ENCODE results near the gene ZNF791.
A peak's percentile ranks its signal among the peaks of the same experiment; 100 is the strongest.
"Not testable (repeated sequence)": the region's sequence is repeated elsewhere in the genome, so short reads cannot be mapped to it uniquely, and the experiment has no call there.

ZNF791 gene

DNA sequence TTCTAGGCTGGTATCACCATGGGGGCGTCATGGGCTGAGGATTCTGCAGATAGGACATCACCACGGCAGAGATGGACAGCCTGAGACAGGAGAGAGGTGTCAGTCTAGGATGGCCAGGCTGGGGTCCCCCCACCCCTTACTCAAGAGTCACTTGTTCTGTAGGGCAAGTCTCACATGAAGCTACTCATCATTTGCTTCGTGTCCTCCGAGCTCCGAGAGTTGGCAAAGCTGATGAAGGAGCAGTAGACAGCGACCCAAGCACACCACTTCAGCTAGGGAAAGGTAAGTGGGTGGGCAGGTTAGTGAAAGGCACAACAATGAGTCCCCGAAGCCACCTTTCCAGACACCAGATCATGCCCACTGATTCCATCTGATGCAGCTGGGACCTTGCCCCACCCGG is 57.6 kb downstream of the ZNF791 start:
- DNase-seq, result no peak

GRCh38 chr19:12668932-12669269 is 58.2 kb downstream of the ZNF791 start:
- DNase-seq, result peak; percentile 80 to 90 (median 82)

DNA sequence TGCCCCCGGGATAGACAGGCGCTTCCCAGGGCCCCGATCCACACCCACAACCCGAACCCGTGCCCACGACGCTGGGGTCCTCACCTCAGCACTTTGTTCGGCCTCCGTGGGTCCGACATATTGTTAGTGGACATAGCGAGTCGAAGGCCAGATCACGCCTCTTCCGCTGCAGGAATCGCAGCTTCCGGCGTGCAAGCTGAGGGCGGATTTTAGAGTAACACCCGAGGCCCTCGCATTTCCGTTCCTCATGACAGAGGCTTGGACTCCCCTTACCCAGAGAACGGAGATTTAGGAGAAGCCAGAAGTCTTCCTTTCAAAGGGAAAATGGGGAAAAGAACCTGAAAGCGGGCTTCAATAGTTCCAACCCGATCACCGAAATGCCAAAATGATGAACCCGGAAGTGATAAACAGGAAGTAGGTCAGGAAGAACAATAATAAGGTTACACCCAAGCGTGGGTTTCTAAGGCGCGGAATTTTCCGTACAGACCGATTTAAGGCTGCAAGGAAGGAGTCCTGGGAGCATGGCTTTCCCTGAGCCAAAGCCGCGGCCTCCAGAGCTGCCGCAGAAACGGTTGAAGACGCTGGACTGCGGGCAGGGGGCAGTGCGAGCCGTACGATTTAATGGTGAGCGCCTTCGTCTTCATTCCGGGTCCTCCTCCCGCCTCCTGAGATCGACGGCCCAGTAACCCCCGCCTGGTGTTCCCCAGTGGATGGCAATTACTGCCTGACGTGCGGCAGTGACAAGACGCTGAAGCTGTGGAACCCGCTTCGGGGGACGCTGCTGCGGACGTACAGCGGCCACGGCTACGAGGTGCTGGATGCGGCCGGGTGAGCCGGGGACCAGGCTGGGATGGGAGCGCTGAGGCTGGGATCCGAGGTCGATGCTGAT is 58.8 kb downstream of the ZNF791 start:
- peak; percentile 89 to 90 (median 89) for DNase-seq

DNA sequence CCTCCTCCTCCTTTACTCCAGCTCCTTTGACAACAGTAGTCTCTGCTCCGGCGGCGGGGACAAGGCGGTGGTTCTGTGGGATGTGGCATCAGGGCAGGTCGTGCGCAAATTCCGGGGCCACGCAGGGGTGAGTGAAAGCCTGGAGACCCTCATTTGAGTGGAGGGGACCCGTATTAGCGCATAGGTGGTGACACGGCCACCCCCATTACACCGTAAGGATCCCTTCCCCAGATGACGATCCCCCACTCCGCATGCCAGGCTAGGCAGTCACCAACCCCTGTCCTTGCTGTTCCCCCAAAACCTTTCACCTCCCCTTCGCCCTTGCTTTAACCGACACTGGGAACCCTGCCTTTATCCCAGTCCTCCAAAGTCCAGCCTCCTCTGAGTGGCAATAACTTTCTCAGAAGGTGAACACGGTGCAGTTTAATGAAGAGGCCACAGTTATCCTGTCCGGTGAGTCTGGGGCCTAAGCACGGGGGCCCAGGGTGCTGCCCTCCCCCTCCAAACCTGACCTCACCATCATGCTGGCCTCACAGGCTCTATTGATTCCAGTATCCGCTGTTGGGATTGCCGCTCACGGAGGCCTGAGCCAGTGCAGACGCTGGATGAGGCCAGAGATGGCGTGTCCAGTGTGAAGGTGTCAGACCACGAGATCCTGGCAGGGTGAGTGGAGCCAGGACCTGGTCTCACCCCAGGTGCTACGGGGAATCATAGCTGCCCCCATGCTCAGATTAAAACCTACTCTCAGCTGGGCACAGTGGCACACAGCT is 59.6 kb downstream of the ZNF791 start:
- no peak for DNase-seq

DNA sequence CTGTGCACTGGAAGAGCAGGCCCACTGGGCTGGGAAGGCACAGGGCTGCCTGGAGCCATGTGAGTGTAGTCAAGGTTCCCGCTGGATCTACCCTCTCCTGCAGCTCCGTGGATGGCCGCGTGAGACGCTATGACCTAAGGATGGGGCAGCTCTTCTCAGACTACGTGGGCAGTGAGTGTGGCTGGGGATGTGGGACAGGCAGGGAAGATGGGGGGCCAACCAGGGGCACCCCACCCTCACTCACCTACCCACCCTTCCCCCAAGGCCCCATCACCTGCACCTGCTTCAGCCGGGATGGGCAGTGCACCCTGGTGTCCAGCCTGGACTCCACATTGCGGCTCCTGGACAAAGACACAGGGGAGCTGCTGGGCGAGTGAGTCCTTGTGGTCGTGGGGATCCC is 62.0 kb downstream of the ZNF791 start:
- DNase-seq, result no peak

DNA sequence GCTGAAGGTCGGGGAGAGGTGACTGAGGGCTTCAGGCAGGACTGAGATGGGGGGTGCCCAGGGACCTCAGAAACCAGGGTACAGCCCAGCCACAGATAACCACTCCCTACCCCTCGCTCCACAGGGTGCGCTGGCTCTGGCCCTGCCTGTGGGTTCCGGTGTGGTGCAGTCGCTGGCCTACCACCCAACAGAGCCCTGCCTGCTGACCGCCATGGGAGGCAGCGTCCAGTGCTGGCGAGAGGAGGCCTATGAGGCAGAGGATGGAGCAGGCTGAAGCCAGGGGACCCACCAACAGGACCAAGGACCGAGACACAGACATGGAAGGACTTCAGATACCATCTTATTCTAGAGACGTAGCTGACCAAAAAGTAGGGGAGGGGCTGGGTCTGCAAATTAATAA is 64.7 kb downstream of the ZNF791 start:
- DNase-seq, result no peak

DNA sequence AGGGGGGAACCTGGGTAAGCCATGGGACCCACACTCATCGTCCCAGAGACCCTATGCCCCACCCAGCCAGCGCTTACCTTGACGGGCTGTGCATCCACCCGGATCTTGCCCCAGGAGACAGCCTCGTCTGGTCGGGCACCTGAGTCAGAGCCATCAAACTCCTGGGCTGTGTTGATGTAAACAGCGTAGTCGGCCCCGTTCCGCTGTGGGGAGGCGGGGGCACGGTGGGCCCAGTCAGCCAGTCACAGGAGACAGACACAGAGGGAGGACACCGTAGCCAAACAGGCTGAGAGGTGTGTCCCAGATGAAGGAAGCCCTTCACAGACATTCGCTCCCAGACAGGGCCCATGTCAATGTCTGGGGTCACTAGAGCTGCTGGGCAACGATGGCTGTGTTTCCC is 65.2 kb downstream of the ZNF791 start:
- DNase-seq, result no peak

DNA sequence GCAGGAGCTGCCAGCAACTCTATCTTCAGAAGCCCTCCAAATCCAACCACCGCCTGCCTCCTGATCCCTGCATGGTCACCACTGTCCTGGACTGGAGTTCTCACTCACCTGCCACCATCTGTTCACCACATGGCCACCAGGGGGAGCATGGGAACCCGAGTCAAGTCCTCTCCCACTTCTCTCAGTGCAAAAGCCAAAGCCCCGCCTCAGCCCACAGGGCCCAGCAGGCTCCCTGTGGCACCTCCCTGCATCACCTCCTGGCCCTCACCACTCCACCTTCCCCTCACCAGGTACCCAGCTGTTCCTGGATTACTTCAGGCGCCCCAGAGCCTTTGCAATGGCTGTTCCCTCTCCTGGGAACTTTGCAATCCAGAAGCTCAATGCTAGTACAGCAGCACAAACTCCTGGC is 65.7 kb downstream of the ZNF791 start:
- DNase-seq, result peak; percentile 77 to 92 (median 85)

GRCh38 chr19:12676928-12677327 is 66.2 kb downstream of the ZNF791 start:
- DNase-seq, result no peak

- DNase-seq, result not testable (repeated sequence)
These were observed 67.3 kb downstream of the ZNF791 start for GRCh38 chr19:12678039-12678438.

DNA sequence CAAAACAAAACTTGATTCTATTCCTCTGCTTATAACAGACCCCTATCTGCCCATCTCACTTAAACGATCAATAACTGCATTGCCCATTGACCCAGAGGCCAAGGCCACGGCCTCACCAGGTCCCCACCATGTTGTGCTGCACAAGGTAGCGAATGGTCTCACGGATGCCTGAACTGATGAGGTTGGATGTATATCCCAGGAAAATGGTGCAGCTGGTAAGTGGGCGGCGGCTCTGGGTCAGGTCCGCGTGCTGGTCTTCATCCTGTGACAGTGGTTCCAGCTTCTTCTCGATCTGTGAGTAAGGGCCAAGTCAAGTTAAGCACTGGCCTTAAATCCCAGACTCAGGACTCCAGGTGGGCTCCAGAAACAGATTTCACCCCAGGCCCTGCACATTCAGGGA is 69.3 kb downstream of the ZNF791 start:
- no peak for DNase-seq

DNA sequence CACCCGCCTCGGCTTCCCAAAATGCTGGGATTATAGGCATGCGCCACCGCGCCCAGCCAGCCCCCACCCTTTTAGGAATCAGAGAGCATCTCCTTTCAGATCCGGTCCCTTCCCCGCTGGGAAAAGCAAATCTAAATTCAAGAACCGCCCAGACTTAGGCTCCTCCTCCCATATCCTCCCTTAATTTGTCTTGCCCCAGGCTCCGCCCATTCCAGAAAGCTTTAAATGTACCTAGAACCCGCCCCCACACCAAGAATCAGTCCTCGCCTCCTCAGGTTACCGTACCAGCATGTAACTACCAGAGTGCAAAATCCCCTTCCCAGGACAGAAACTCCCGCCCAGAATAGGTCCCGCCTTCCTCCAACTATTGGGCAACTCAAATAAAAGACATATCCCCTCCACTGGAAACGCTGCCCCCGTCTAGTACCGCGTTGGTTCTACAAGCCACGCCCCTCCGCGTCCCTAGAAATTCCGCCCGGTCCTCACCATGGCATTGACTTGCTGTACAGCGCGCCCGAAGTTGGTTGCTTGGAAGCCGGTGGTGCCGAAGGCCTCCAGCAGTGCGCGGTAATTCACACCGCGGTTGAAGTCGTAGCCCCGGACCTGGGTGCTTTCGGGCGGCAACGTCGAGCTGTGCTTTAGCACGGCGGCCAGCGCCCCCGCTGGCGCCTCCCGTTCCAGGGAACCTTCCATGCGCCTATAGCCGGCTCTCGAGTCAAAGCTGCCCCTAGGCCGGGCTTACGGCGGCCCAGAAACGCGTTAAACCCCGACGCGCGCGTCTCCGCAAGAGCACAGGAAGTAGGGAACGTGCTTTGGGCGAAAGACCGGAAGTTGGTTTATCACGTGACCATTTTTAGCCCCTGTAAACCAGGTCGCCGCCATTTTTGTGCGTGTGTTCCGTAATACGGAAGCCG is 70.6 kb downstream of the ZNF791 start, which contains the start of gene DHPS:
TSS of gene DHPS (minus strand) at position 807 of the 914 bp plus-strand sequence. CDS start at position 693, 114 bp downstream.
- DNase-seq, result peak; percentile 95 to 98 (median 98)

Data from suppressor macrophage treated with lipopolysaccharide for 1 hour (primary cell).